HUES48 (cell line): ENCODE data around the gene PRKD2.
A peak's percentile ranks its signal among the peaks of the same experiment; 100 is the strongest.

Experiments
- H3K27ac ChIP-seq: one replicate; pipeline ENCODE4 v1.7.0; 2013; ENCODE audit warnings: low read depth, low read length, inconsistent platforms
- H3K27me3 ChIP-seq: 2 replicates; pipeline ENCODE4 v1.6.1; 2013; ENCODE audit warnings: mild to moderate bottlenecking, low read length; ENCODE audit not compliant: control insufficient read depth, insufficient read depth
- H3K36me3 ChIP-seq: 2 replicates; pipeline ENCODE4 v1.6.1; 2013; ENCODE audit warnings: low read length; ENCODE audit not compliant: control insufficient read depth, insufficient read depth
- H3K4me1 ChIP-seq: 2 replicates; pipeline ENCODE4 v1.6.1; 2013; ENCODE audit warnings: mild to moderate bottlenecking, low read length; ENCODE audit not compliant: control insufficient read depth, insufficient read depth
- H3K4me3 ChIP-seq: 2 replicates; pipeline ENCODE4 v1.5.1; 2013; ENCODE audit warnings: mild to moderate bottlenecking, low read depth, low read length
- H3K9ac ChIP-seq: 2 replicates; pipeline ENCODE4 v1.6.1; 2013; ENCODE audit warnings: mild to moderate bottlenecking, low read depth, low read length, moderate library complexity
- H3K9me3 ChIP-seq: 2 replicates; pipeline ENCODE4 v1.6.1; 2013; ENCODE audit warnings: low read length; ENCODE audit not compliant: control insufficient read depth, insufficient read depth

PRKD2 gene

DNA sequence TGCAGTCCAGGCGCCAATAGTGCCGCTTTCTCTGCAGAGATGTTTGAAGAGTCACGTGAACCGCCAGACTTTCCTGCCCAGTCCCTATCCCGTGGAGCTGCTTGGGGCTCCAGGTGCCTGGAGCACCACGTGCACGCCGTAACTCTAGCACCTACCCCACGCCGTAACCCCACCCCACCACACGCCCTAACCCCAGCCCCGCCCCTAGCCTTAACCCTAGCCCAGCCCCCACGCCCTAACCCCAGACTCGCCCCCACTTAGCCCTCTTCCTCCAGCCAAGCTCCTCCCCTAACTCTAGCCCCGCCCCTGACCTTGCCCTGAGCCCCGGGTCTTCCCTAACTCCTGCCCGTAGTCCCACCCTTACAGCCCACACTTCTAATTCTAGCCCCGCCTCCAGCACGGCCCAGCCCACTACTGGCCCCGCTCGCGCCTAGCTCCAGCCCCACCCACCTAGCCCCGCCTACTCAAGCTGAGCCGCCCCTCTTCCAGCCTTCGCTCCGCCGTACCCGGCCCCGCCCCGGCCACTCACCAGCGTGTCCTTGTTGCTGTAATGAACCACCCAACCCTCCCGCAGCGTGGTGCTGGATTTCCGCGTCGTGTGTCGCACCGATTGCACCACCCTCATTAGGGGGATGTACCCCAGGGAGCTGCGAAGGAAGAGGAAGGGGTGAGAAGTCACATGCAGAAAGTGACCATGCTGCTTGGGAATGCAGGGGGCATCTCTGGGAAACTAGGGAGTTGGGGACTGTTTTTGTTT lies 19.5 kb downstream of the PRKD2 start:
- Histone ChIP-seq H3K4me3 (peak overlapping the region; percentile 46), H3K36me3 (peaks cover 85% of the 10 kb centered on the region), H3K9me3 (no peaks in the 10 kb centered on the region), H3K27me3 (no peaks in the 10 kb centered on the region), H3K4me1 (peaks cover 5% of the 10 kb centered on the region), H3K27ac (peak overlapping the region; percentile 50), H3K9ac (no peak overlapping the region)

DNA sequence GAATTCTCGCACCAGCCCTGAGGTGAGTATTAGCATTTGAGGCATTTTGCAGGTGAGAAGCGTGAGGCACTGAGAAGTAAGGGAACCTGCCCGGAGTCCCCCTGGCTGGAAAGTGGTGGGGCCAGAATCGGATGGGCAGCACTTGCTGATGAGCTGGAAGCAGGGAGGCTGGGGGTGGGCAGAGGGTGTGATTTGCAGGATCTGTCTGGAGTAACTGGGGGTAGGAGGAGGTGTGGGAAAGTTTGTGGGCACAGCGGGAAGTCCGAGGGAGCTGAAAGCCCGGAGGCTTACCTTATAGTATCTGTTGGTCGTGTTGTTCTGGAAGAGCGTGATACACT lies 20.1 kb downstream of the PRKD2 start:
- H3K9me3 ChIP-seq: no peaks in the 10 kb centered on the region
- H3K27me3 ChIP-seq: no peaks in the 10 kb centered on the region
- H3K9ac ChIP-seq: no peak overlapping the region
- H3K4me3 ChIP-seq: peak overlapping the region; percentile 5; the same call in 1 of the 2 replicates
- H3K4me1 ChIP-seq: peaks cover 5% of the 10 kb centered on the region
- peaks cover 85% of the 10 kb centered on the region for H3K36me3 ChIP-seq
- H3K27ac ChIP-seq: peak overlapping the region; percentile 42

DNA sequence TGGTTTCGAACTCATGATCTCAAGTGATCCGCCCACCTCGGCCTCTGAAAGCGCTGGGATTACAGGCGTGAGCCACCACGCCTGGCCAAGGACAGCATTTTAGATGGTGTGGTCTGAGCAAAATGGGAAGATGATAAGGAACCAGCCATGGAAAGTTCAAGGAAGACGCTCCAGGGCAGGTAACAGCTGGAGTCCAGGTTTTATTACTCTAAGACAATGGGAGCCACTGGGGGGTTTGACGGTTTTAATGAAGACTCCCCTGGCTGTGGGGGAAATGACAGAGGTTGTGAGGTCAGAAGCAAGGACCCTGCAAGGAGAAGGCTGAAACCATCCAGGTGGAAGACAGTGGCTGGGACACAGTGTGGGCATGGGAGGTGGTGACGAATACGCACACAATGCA lies 20.9 kb downstream of the PRKD2 start:
- Histone ChIP-seq H3K9ac (no peak overlapping the region), H3K27ac (no peak overlapping the region), H3K36me3 (peaks cover 85% of the 10 kb centered on the region), H3K27me3 (no peaks in the 10 kb centered on the region), H3K4me1 (peaks cover 5% of the 10 kb centered on the region), H3K9me3 (no peaks in the 10 kb centered on the region), H3K4me3 (no peak overlapping the region)

DNA sequence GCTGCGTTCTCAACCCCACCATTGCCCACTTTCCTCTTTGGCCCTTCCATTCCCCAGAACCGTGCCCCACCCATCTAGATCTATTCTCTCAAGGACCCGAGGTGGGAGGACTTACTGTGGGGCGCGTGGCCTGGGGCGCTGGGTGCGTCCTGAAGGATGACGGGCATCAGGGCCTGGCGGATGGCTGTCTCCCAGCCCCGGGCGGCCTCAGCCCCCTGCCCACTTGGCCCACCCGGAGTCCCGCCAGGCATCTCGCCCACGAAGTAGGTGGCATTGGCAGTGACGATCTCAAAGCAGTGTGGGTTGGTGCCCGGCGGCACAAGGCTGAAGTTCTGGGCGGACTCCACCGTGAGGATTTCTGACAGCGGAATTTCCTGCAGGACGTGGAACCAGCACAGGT lies 23.2 kb downstream of the PRKD2 start:
- no peaks in the 10 kb centered on the region for H3K9me3 ChIP-seq
- peaks cover 85% of the 10 kb centered on the region for H3K36me3 ChIP-seq
- no peak overlapping the region for H3K4me3 ChIP-seq
- H3K27me3 ChIP-seq: no peaks in the 10 kb centered on the region
- H3K27ac ChIP-seq: no peak overlapping the region
- H3K4me1 ChIP-seq: peaks cover 5% of the 10 kb centered on the region
- no peak overlapping the region for H3K9ac ChIP-seq

DNA sequence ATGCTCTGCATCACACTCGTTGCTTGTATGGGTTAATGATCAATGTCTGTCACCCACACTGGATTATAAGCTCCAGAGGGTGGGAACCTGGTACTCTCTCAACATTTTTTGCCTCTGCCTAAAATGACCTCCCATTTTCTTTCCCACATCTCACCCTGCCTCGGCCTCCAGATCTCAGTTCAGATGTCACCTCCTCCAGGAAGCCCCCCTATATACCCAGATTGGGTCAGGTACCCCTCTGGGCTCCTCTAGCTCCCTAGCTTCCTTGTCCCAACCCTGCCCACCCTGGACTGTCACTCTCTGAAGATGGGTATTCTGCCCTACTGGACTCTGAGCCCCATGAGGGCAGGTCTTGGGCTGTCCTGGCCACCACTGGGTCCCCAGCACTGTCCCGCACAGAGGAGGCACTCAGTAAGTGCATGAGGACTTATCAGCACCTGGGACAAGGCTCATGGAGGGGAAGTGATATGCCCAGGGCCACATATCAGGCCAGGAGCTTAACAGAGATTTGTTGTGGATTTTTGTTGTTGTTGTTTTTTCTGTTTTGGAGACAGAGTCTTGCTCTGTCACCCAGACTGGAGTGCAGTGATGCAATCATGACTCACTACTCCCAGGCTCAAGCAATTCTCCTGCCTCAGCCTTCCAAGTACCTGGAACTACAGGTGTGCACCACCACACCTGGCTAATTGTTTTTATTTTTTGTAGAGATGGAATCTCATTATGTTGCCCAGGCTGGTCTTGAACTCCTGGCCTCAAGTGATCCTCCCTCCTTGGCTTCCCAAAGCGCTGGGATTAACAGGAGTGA lies 23.8 kb downstream of the PRKD2 start:
- no peak overlapping the region for H3K9ac ChIP-seq
- no peak overlapping the region for H3K4me3 ChIP-seq
- H3K9me3 ChIP-seq: no peaks in the 10 kb centered on the region
- no peaks in the 10 kb centered on the region for H3K27me3 ChIP-seq
- H3K36me3 ChIP-seq: peaks cover 83% of the 10 kb centered on the region
- H3K27ac ChIP-seq: no peak overlapping the region
- H3K4me1 ChIP-seq: peaks cover 5% of the 10 kb centered on the region

DNA sequence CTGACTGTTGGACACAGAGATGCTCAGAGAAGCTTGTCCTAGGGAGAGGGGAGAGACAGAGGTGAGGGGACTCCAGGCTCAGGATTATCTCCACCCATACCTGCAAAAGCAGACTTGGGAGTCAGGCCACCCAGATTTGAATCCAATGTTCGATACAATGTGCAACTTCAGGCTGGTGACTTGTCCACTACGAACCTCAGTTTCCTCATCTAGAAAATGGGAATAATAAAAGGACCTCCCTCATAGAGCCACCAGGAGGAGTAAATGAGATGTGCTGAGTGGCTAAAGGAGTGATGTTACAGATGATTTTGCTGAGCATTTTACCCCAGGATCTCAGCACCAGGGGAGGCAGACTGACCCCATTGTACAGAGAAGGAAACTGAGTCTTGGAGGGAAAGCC lies 25.0 kb downstream of the PRKD2 start:
- Histone ChIP-seq H3K27me3 (no peaks in the 10 kb centered on the region), H3K9ac (no peak overlapping the region), H3K4me3 (no peak overlapping the region), H3K4me1 (peaks cover 4% of the 10 kb centered on the region), H3K9me3 (no peaks in the 10 kb centered on the region), H3K27ac (no peak overlapping the region), H3K36me3 (peaks cover 93% of the 10 kb centered on the region)

DNA sequence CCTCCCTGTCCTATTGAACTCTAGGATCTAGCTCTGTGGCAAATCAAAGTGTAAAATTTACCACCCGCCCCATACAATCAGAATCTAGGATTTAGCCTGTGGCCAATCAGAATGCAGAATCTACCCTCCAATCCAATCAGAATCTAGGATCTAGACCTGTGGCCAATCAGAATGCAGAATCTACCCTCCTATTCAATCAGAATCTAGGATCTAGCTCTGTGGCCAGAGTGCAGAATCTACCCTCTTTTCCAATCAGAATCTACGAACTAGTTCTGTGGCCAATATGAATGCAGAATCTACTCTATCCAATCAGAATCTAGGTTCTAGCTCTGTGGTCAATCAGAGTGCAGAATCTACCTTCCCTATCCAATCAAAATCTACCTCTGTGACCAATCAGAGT lies 25.8 kb downstream of the PRKD2 start:
- no peaks in the 10 kb centered on the region for H3K9me3 ChIP-seq
- H3K27ac ChIP-seq: no peak overlapping the region
- H3K27me3 ChIP-seq: no peaks in the 10 kb centered on the region
- H3K9ac ChIP-seq: no peak overlapping the region
- no peak overlapping the region for H3K4me3 ChIP-seq
- no peaks in the 10 kb centered on the region for H3K4me1 ChIP-seq
- H3K36me3 ChIP-seq: peaks cover 90% of the 10 kb centered on the region

DNA sequence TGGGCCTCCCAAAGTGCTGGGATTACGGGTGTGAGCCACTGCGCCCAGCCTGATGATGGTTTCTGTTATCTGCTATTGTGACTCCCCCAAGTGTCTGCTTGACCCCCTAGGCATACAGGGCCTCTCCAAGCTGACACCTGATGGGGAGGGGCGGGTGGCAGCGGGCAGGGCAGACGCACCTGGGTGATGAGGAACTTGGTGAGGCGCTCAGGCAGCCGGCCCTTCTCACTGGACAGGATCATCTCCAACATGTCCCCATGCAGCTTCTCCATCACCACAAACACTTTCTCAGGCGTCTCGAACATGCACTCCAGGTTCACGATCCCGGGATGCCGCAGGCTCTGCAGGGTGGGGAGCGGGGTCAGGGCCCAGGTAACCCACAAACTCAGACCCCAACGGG lies 27.6 kb downstream of the PRKD2 start:
- no peak overlapping the region for H3K9ac ChIP-seq
- H3K4me1 ChIP-seq: no peaks in the 10 kb centered on the region
- peaks cover 88% of the 10 kb centered on the region for H3K36me3 ChIP-seq
- H3K27ac ChIP-seq: no peak overlapping the region
- H3K4me3 ChIP-seq: no peak overlapping the region
- no peaks in the 10 kb centered on the region for H3K27me3 ChIP-seq
- H3K9me3 ChIP-seq: no peaks in the 10 kb centered on the region

DNA sequence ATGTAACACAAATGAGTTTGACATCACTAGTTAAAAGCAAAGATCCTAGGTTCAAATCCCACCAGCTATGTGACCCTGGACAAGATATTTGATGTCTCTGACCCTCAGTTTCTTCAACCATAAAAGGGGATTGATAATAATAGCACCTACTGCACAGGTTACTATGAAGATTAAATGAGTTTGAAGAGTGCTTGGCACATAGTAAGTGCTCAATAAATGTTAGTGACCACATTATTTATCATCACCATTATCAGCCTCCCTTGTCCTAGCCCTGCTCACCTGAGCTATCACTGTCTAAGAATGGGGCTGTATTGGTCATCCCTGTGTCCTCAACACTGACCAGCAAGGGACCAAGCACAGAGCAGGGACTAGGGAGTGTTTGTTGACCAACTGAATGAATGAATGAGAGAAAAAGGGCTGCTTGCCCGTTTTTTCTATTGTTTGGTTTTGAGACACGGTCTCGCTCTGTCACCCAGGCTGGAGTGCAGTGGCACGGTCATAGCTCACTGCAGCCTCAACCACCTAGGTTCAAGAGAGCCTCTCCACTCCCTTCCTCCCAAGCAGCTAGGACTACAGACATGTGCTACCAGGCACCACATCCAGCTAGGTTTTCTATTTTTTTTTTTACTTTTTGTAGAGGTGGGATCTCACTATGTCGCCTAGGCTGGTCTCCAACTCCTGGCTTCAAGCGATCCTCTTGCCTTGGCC lies 29.3 kb downstream of the PRKD2 start:
- Histone ChIP-seq H3K4me3 (no peak overlapping the region), H3K36me3 (peaks cover 86% of the 10 kb centered on the region), H3K9ac (no peak overlapping the region), H3K27me3 (no peaks in the 10 kb centered on the region), H3K9me3 (no peaks in the 10 kb centered on the region), H3K4me1 (no peaks in the 10 kb centered on the region), H3K27ac (no peak overlapping the region)

DNA sequence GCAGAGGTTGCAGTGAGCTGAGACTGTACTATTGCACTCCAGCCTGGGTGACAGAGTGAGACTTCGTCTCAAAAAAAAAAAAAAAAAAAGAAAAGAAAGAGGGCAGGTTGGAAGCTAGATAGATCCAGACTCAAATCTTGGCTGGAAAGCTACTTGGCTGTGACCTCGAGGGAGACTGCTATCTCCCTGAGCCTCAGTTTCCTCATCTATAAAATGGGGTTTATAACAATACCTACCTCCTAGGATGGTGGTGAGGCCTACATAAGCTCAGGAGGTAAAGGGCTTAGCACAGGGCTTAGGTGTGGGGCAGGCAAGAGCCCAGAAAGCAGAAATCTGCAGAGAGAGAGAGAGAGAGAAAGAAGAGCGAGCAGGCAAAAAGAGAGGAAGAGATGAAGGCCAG lies 31.7 kb downstream of the PRKD2 start:
- Histone ChIP-seq H3K36me3 (peaks cover 77% of the 10 kb centered on the region), H3K27ac (no peak overlapping the region), H3K9ac (no peak overlapping the region), H3K27me3 (no peaks in the 10 kb centered on the region), H3K4me1 (no peaks in the 10 kb centered on the region), H3K4me3 (no peak overlapping the region), H3K9me3 (no peaks in the 10 kb centered on the region)
